ENCODE results near the gene SLC7A5. TPM values are rescaled to one million over a fixed set of nuclear protein-coding genes. Genes with fewer than 3 reads are reported as not detected.

The SLC7A5 gene
- total RNA-seq, 4 donors from 2014 or later: 7.0 to 133 (median 19.1) TPM

GRCh38 chr16:87801679-87802259, 67.5 kb downstream of the SLC7A5 start:
- intact Hi-C loops (cut with DNase I; ENCODE audit: low total_unique reads) (no loop called here), in situ Hi-C loops (cut with MboI; ENCODE audit: low sequenced_read_pairs in 4 of 4) (no loop called here)
- Histone ChIP-seq H3K27me3 (peaks cover 0 to 4% (median 3%) of the 10 kb centered on the region in 3 donors), H3K9me3 (no peaks in the 10 kb centered on the region), H3K27ac (no peak overlapping the region), H3K4me1 (no peaks in the 10 kb centered on the region), H3K36me3 (no peaks in the 10 kb centered on the region), H3K4me3 (no peak overlapping the region)
- no peak for TF ChIP-seq POLR2A (IDR thresholded peaks at IDR 0.05)
- TF ChIP-seq, protein P1, sequence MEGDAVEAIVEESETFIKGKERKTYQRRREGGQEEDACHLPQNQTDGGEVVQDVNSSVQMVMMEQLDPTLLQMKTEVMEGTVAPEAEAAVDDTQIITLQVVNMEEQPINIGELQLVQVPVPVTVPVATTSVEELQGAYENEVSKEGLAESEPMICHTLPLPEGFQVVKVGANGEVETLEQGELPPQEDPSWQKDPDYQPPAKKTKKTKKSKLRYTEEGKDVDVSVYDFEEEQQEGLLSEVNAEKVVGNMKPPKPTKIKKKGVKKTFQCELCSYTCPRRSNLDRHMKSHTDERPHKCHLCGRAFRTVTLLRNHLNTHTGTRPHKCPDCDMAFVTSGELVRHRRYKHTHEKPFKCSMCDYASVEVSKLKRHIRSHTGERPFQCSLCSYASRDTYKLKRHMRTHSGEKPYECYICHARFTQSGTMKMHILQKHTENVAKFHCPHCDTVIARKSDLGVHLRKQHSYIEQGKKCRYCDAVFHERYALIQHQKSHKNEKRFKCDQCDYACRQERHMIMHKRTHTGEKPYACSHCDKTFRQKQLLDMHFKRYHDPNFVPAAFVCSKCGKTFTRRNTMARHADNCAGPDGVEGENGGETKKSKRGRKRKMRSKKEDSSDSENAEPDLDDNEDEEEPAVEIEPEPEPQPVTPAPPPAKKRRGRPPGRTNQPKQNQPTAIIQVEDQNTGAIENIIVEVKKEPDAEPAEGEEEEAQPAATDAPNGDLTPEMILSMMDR (IDR thresholded peaks at IDR 0.05 in 4 of 5, conservative IDR thresholded peaks at IDR 0.05 in 1 of 5): no peak
- no peak for ATAC-seq
- DNase-seq: no peak

DNA sequence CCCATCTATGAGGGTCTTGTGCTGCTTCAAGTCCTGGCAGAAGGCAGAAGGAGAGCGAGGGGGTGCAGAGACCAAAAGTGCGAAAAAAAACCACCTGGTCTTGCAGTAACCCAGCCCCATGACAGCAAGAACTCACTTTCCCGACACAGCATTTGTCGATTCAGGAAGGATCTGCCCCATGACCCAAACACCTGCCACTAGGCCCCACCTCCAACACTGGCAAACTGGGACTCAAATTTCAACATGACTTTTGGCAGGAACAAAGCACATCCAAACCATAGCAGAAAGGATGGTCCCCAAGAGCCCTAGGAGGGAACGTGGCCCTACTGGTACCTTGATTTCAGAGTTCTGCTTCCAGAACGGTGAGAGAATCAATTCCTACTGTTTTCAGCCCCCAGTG, 68.8 kb downstream of the SLC7A5 start:
- H3K9me3 ChIP-seq: no peaks in the 10 kb centered on the region
- TF ChIP-seq, protein P1 (IDR thresholded peaks at IDR 0.05 in 4 of 5, conservative IDR thresholded peaks at IDR 0.05 in 1 of 5): no peak
- TF ChIP-seq POLR2A (IDR thresholded peaks at IDR 0.05): no peak
- in situ Hi-C loops (cut with MboI; ENCODE audit: low sequenced_read_pairs in 4 of 4) (no loop called here), intact Hi-C loops (cut with DNase I; ENCODE audit: low total_unique reads) (no loop called here)
- H3K4me3 ChIP-seq: no peak overlapping the region
- ATAC-seq (no peak), DNase-seq (no peak)
- H3K27ac ChIP-seq: no peak overlapping the region
- H3K36me3 ChIP-seq: no peaks in the 10 kb centered on the region
- no peaks in the 10 kb centered on the region for H3K27me3 ChIP-seq
- no peaks in the 10 kb centered on the region for H3K4me1 ChIP-seq

- DNase-seq (no peak), ATAC-seq (no peak)
- Histone ChIP-seq H3K36me3 (no peaks in the 10 kb centered on the region), H3K27me3 (no peaks in the 10 kb centered on the region), H3K4me3 (no peak overlapping the region), H3K9me3 (no peaks in the 10 kb centered on the region), H3K27ac (no peak overlapping the region), H3K4me1 (peaks cover 10 to 12% of the 10 kb centered on the region in 2 donors)
- intact Hi-C loops (cut with DNase I; ENCODE audit: low total_unique reads) (no loop called here), in situ Hi-C loops (cut with MboI; ENCODE audit: low sequenced_read_pairs in 4 of 4) (loop anchor here in 1 of 4 donors (25.0 kb wide), 1 partner anchor 92 kb away; no protein-coding TSS in a partner anchor)
- TF ChIP-seq, protein P1 (IDR thresholded peaks at IDR 0.05 in 4 of 5, conservative IDR thresholded peaks at IDR 0.05 in 1 of 5): no peak
- no peak for TF ChIP-seq POLR2A (IDR thresholded peaks at IDR 0.05)
Measured at GRCh38 chr16:87795336-87795735, 74.0 kb downstream of the SLC7A5 start.

GRCh38 chr16:87794485-87795078, 74.7 kb downstream of the SLC7A5 start:
- H3K27me3 ChIP-seq: no peaks in the 10 kb centered on the region
- H3K4me3 ChIP-seq: no peak overlapping the region
- no peak for DNase-seq
- no peaks in the 10 kb centered on the region for H3K9me3 ChIP-seq
- intact Hi-C loops (cut with DNase I; ENCODE audit: low total_unique reads): no loop called here
- TF ChIP-seq POLR2A (IDR thresholded peaks at IDR 0.05): no peak
- TF ChIP-seq, protein P1 (IDR thresholded peaks at IDR 0.05 in 4 of 5, conservative IDR thresholded peaks at IDR 0.05 in 1 of 5): no peak
- H3K27ac ChIP-seq: no peak overlapping the region
- H3K36me3 ChIP-seq: no peaks in the 10 kb centered on the region
- in situ Hi-C loops (cut with MboI; ENCODE audit: low sequenced_read_pairs in 4 of 4): loop anchor here in 1 of 4 donors (25.0 kb wide), 1 partner anchor 93 kb away; no protein-coding TSS in a partner anchor
- H3K4me1 ChIP-seq: peaks cover 13 to 20% of the 10 kb centered on the region in 2 donors
- no peak for ATAC-seq
